Measurements from ENCODE around the gene RPL41. TPM values are rescaled to one million over a fixed set of nuclear protein-coding genes. Genes with fewer than 3 reads are reported as not detected.

The RPL41 gene
- total RNA-seq, 6 donors from 2014 or later = 1,377 to 3,349 (median 3,110) TPM

- Histone ChIP-seq H3K4me1 (peaks cover 43 to 58% (median 48%) of the 10 kb centered on the region in 4 donors), H3K9me3 (no peaks in the 10 kb centered on the region), H3K27ac (no peak overlapping the region), H3K27me3 (no peaks in the 10 kb centered on the region), H3K36me3 (peaks cover 9 to 27% (median 14%) of the 10 kb centered on the region in 4 donors), H3K4me3 (no peak overlapping the region)
- WGBS, 2 donors = 89 to 100% methylated on average over 2 of the region's 2 CpGs
- DNase-seq = no peak
- ATAC-seq (ENCODE audit: low FRiP score in 2 of 2) = no peak
- TF ChIP-seq CTCF (IDR thresholded peaks at IDR 0.05) = no peak
- TF ChIP-seq POLR2A (IDR thresholded peaks at IDR 0.05) = no peak
These were observed 6.2 kb downstream of the RPL41 start for GRCh38 chr12:56122637-56123036.

- Histone ChIP-seq H3K27me3 (no peaks in the 10 kb centered on the region), H3K36me3 (peaks cover 9 to 24% (median 14%) of the 10 kb centered on the region in 4 donors), H3K27ac (peak overlapping the region in 2 of 4 donors; percentile 24 to 67), H3K4me1 (peaks cover 34 to 50% (median 44%) of the 10 kb centered on the region in 4 donors), H3K9me3 (no peaks in the 10 kb centered on the region), H3K4me3 (no peak overlapping the region)
- TF ChIP-seq EP300 (IDR thresholded peaks at IDR 0.05) = no peak
- no peak for TF ChIP-seq POLR2AphosphoS5 (IDR thresholded peaks at IDR 0.05)
- no peak for TF ChIP-seq CTCF (IDR thresholded peaks at IDR 0.05)
- TF ChIP-seq POLR2A (IDR thresholded peaks at IDR 0.05) = no peak
- 69 to 76% methylated on average over 4 of the region's 4 CpGs for WGBS, 2 donors
- DNase-seq = no peak
- ATAC-seq (ENCODE audit: low FRiP score in 2 of 2) = no peak
These were observed 7.7 kb downstream of the RPL41 start for GRCh38 chr12:56124133-56124532.

- DNase-seq (no peak), ATAC-seq (ENCODE audit: low FRiP score in 2 of 2) (no peak)
- H3K27me3 ChIP-seq = no peaks in the 10 kb centered on the region
- peak overlapping the region in 1 of 4 donors; percentile 94 for H3K4me3 ChIP-seq
- H3K36me3 ChIP-seq = peaks cover 4 to 15% (median 14%) of the 10 kb centered on the region in 4 donors
- 35 to 41% methylated on average over 3 of the region's 3 CpGs for WGBS, 2 donors
- H3K9me3 ChIP-seq = no peaks in the 10 kb centered on the region
- TF ChIP-seq POLR2AphosphoS5 (IDR thresholded peaks at IDR 0.05) (no peak), POLR2A (IDR thresholded peaks at IDR 0.05) (no peak), CTCF (IDR thresholded peaks at IDR 0.05) (no peak), EP300 (IDR thresholded peaks at IDR 0.05) (no peak)
- H3K4me1 ChIP-seq = peaks cover 34 to 50% (median 41%) of the 10 kb centered on the region in 4 donors
- H3K27ac ChIP-seq = peak overlapping the region; percentile 64 to 85 (median 72)
These were observed 10.4 kb downstream of the RPL41 start for GRCh38 chr12:56126732-56127239.

- DNase-seq (no peak), ATAC-seq (ENCODE audit: low FRiP score in 2 of 2) (no peak)
- peaks cover 34 to 50% (median 41%) of the 10 kb centered on the region in 4 donors for H3K4me1 ChIP-seq
- no peaks in the 10 kb centered on the region for H3K9me3 ChIP-seq
- peak overlapping the region in 3 of 4 donors; percentile 63 to 94 (median 70) for H3K4me3 ChIP-seq
- TF ChIP-seq EP300 (IDR thresholded peaks at IDR 0.05) (no peak), POLR2A (IDR thresholded peaks at IDR 0.05) (no peak), POLR2AphosphoS5 (IDR thresholded peaks at IDR 0.05) (no peak), CTCF (IDR thresholded peaks at IDR 0.05) (no peak)
- H3K27me3 ChIP-seq = no peaks in the 10 kb centered on the region
- H3K36me3 ChIP-seq = peaks cover 6 to 22% (median 18%) of the 10 kb centered on the region in 4 donors
- H3K27ac ChIP-seq = peak overlapping the region; percentile 61 to 85 (median 72)
- 0 to 1% methylated on average over 8 of the region's 8 CpGs for WGBS, 2 donors
These were observed 11.1 kb downstream of the RPL41 start for GRCh38 chr12:56127485-56127887.

All from upper lobe of left lung (tissue), 6 donors.